Measurements from ENCODE around the gene CEACAM16.

- peak; percentile 76 to 95 (median 94) for TF ChIP-seq CTCF (IDR thresholded peaks at IDR 0.05)
- no peak for TF ChIP-seq POLR2A (IDR thresholded peaks at IDR 0.05)
These were observed 9.4 kb upstream of the CEACAM16 start for GRCh38 chr19:44689290-44690130.
